ENCODE results near the gene LRCH2.

Gene LRCH2

GRCh38 chrX:115191490-115192243 is 42.2 kb downstream of the LRCH2 start:
- H3K9me3 ChIP-seq (ENCODE audit: low read length), result no peaks in the 10 kb centered on the region
- no peak overlapping the region for H3K9ac ChIP-seq (ENCODE audit: low read length)
- no peak overlapping the region for H3K4me2 ChIP-seq (ENCODE audit: low read length)
- H3K36me3 ChIP-seq (ENCODE audit: insufficient read depth, low read length), result no peaks in the 10 kb centered on the region
- no peaks in the 10 kb centered on the region for H3K9me2 ChIP-seq (ENCODE audit: low read depth, low read length)
- TF ChIP-seq CTCF (IDR thresholded peaks at IDR 0.05; ENCODE audit: low read length) (no peak), EZH2 (IDR thresholded peaks at IDR 0.05; ENCODE audit: borderline replicate concordance, low read length) (no peak)
- no peak overlapping the region for H2AFZ ChIP-seq (ENCODE audit: low read length)
- no peaks in the 10 kb centered on the region for H3K4me1 ChIP-seq (ENCODE audit: insufficient read depth, low read length, severe bottlenecking)
- no peak overlapping the region for H3K4me3 ChIP-seq (ENCODE audit: low read depth, low read length, poor library complexity, severe bottlenecking)
- no peaks in the 10 kb centered on the region for H3F3A ChIP-seq (ENCODE audit: insufficient read depth, low read length)
- H3K27me3 ChIP-seq (ENCODE audit: insufficient read depth, low read length), result no peaks in the 10 kb centered on the region
- no peaks in the 10 kb centered on the region for H3K79me2 ChIP-seq (ENCODE audit: insufficient read depth, low read length)
- H3K27ac ChIP-seq (ENCODE audit: low read depth, low read length, poor library complexity, severe bottlenecking), result no peak overlapping the region
- no peaks in the 10 kb centered on the region for H4K20me1 ChIP-seq (ENCODE audit: insufficient read depth, low read length)

GRCh38 chrX:115190636-115191489 is 43.0 kb downstream of the LRCH2 start:
- no peak for TF ChIP-seq EZH2 (IDR thresholded peaks at IDR 0.05; ENCODE audit: borderline replicate concordance, low read length)
- no peak for TF ChIP-seq CTCF (IDR thresholded peaks at IDR 0.05; ENCODE audit: low read length)
- Histone ChIP-seq H3K4me2 (ENCODE audit: low read length) (no peak overlapping the region), H3K27ac (ENCODE audit: low read depth, low read length, poor library complexity, severe bottlenecking) (no peak overlapping the region), H2AFZ (ENCODE audit: low read length) (no peak overlapping the region), H3K27me3 (ENCODE audit: insufficient read depth, low read length) (no peaks in the 10 kb centered on the region), H3K9me3 (ENCODE audit: low read length) (no peaks in the 10 kb centered on the region), H3K4me3 (ENCODE audit: low read depth, low read length, poor library complexity, severe bottlenecking) (no peak overlapping the region), H3K36me3 (ENCODE audit: insufficient read depth, low read length) (no peaks in the 10 kb centered on the region), H3K79me2 (ENCODE audit: insufficient read depth, low read length) (no peaks in the 10 kb centered on the region), H3K9ac (ENCODE audit: low read length) (no peak overlapping the region), H3K9me2 (ENCODE audit: low read depth, low read length) (no peaks in the 10 kb centered on the region), H3K4me1 (ENCODE audit: insufficient read depth, low read length, severe bottlenecking) (no peaks in the 10 kb centered on the region), H4K20me1 (ENCODE audit: insufficient read depth, low read length) (no peaks in the 10 kb centered on the region), H3F3A (ENCODE audit: insufficient read depth, low read length) (no peaks in the 10 kb centered on the region)

GRCh38 chrX:115189646-115190635 is 44.0 kb downstream of the LRCH2 start:
- H3K9me2 ChIP-seq (ENCODE audit: low read depth, low read length), result no peaks in the 10 kb centered on the region
- H3K4me3 ChIP-seq (ENCODE audit: low read depth, low read length, poor library complexity, severe bottlenecking), result no peak overlapping the region
- TF ChIP-seq EZH2 (IDR thresholded peaks at IDR 0.05; ENCODE audit: borderline replicate concordance, low read length), result no peak
- no peaks in the 10 kb centered on the region for H3K4me1 ChIP-seq (ENCODE audit: insufficient read depth, low read length, severe bottlenecking)
- no peaks in the 10 kb centered on the region for H3K36me3 ChIP-seq (ENCODE audit: insufficient read depth, low read length)
- H3K79me2 ChIP-seq (ENCODE audit: insufficient read depth, low read length), result no peaks in the 10 kb centered on the region
- H2AFZ ChIP-seq (ENCODE audit: low read length), result no peak overlapping the region
- no peaks in the 10 kb centered on the region for H3K9me3 ChIP-seq (ENCODE audit: low read length)
- no peaks in the 10 kb centered on the region for H4K20me1 ChIP-seq (ENCODE audit: insufficient read depth, low read length)
- H3K27me3 ChIP-seq (ENCODE audit: insufficient read depth, low read length), result no peaks in the 10 kb centered on the region
- H3K27ac ChIP-seq (ENCODE audit: low read depth, low read length, poor library complexity, severe bottlenecking), result no peak overlapping the region
- H3K4me2 ChIP-seq (ENCODE audit: low read length), result no peak overlapping the region
- H3K9ac ChIP-seq (ENCODE audit: low read length), result no peak overlapping the region
- H3F3A ChIP-seq (ENCODE audit: insufficient read depth, low read length), result no peaks in the 10 kb centered on the region
